Measurements from ENCODE around the gene DNAJC18.
"Not testable (repeated sequence)": the region's sequence is repeated elsewhere in the genome, so short reads cannot be mapped to it uniquely, and the experiment has no call there.

The DNAJC18 gene

DNA sequence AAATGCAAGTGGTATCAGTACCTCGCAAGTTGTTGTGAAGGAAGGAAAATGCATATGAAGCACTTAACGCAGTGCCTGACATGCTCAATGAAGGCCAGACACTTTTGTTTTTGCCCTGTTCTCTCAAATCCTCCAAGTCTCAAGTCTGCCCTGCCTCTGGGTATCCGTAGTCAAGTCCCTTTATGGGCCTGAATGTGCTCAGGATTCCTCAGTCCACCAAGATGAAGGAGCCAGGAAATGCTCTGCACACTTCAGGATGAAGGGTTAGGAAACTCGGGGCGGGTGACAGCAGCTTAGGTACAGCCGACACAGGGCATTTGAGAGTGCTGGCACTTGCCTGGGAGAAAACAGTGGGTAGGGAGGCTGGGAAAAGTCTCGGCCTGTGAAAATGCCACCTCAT is 21.9 kb upstream of the DNAJC18 start:
- DNase-seq (ENCODE audit: low read depth in 1 of 2, low spot score in 1 of 2) = no peak

DNA sequence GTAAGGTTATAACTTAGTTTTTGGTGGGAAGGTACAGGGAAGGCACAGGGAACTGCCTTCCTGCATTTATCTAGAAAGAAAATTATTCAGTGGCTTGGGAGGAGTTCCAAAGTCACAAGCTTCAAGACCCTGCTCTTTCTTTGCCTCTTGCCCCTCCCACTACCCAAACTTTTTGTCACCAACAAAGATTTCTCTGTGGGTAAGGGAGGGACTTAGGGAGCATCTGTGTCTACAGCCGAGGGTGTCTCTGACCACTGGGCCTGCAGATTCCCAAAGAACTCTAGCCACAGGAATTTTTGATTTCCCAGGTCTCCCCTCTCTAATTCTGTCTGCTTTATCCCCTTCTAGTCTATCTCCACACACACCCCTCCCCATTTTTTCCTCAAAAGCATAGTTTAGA is 21.1 kb upstream of the DNAJC18 start:
- no peak for DNase-seq (ENCODE audit: low read depth in 1 of 2, low spot score in 1 of 2)

DNA sequence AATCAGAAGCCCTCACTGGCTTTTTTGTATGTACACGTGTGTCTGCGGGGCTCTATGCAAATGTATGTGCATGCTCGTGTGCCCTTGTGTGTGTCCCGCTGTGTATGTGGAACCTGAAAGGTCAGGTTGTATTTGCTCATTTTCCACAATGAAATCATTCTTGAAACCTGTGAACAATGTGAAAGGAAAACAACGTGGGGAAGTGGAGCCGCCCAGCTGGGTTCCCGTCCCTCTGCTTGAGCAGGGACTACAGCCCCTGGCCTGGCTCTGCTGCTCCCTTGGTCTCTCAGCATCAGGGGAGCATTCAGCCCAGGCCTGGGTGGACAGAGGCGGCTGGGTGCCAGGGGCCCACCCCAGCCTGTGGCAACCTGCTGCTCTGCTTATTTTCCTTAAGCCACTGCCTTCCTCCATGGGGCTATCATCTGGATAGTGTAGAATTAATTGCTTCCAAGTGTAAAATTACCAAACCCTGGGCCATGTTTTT is 20.2 kb upstream of the DNAJC18 start:
- no peak for DNase-seq (ENCODE audit: low read depth in 1 of 2, low spot score in 1 of 2)

DNA sequence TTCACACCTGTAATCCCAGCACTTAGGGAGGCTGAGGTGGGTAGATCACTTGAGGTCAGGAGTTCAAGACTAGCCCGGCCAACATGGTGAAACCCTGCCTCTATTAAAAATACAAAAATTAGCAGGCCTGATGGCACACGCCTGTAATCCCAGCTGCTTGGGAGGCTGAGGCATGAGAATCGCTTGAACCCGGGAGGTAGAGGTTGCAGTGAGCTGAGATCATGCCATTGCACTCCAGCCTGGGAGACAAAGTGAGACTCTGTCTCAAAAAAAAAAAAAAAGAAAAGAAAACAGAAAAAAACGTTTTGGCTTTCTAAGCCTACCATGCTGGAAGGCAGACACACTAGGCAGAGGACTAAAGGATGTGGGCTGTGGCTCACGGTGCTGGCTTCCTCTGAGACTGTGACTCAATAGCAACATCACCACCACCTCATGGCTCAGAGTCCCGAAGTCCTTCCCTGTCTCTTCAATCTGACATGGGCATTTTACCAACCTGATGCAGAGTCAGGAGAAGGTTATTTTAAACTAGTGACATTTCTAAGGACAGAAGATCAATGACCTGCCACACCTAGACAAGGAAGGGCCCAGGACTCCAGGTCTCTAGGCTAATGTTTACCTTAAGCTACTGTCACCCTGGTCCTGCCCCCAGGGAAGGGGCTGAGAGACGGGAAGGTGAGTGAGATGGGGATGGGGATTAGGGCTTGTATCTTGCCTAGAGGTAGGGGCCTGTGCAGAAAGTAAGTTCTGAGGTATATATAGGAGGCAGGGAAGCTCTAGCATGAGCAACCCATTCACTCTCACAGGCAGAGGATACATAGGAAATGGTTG is 19.5 kb upstream of the DNAJC18 start:
- DNase-seq (ENCODE audit: low read depth in 1 of 2, low spot score in 1 of 2) = peak; percentile 42 to 53

DNA sequence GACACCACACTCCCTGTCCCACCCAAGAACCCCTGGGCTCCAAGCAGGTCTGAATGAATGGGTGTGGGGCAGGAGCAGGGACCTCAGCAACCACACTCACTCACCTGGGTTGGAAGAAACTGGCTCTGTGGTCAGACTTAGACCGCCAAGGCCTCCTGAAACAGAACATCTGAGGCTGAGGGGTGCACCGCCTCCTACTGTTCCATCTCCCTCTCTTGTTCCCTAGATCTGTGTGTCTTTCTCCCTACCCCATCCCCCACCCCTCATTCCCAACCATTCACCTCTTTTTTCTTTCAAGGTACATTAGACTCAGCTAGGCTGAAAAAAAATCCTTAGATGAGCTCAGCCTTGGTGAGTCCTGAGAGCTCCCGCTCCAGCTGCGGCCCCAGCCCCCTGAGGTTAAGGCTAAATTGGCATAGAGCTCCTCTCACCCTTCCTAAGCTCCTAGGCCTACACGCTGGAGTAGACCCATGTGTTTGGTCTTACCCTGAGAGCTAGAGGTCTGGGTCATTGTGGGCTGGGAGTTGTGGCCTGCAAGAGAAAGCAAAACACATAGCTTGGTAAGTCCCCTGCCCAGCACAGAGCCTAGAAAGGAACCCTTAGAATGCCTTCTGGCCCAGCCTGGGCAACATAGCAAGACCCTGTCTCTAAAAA is 18.5 kb upstream of the DNAJC18 start:
- no peak for DNase-seq (ENCODE audit: low read depth in 1 of 2, low spot score in 1 of 2)

DNA sequence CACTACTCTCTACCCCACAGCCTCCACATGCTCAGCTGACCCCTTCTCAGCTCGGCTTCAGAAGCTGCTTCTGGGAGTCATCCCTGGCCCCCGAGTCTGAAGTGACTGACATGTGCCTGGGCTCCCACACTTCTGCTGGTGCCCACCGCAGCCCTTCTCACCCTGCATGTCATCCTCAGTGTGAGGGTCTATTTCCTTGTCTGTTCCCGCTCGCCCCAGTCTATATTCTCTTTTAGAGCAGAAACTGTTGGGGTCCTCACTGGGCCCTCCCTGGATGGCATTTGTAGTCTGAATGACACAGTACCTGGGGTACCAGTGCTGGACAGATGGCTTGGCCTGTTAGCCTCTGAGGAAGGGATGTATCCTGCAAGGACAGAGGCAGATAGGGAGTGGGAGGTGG is 17.9 kb upstream of the DNAJC18 start:
- DNase-seq (ENCODE audit: low read depth in 1 of 2, low spot score in 1 of 2) = no peak

DNA sequence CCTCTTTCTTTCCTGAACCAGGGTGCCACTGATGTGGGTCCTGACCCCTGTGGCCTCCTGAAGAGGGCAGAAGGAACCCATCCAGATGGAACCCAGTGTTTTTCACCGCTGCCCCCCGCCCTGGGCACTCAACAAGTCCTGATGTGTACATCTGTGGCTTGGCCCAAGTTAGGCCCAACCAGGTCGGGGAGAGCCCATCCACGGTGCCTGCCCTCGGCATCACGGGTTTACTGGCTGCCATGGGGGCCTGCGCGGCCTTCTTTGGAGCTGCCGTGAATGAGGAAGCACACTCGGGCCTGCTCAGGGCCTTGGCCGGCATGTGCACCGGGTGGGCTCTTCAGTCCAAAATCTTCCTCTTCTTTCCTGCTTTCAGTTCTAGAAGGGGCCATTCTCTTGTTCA is 17.5 kb upstream of the DNAJC18 start:
- DNase-seq (ENCODE audit: low read depth in 1 of 2, low spot score in 1 of 2) = no peak

DNA sequence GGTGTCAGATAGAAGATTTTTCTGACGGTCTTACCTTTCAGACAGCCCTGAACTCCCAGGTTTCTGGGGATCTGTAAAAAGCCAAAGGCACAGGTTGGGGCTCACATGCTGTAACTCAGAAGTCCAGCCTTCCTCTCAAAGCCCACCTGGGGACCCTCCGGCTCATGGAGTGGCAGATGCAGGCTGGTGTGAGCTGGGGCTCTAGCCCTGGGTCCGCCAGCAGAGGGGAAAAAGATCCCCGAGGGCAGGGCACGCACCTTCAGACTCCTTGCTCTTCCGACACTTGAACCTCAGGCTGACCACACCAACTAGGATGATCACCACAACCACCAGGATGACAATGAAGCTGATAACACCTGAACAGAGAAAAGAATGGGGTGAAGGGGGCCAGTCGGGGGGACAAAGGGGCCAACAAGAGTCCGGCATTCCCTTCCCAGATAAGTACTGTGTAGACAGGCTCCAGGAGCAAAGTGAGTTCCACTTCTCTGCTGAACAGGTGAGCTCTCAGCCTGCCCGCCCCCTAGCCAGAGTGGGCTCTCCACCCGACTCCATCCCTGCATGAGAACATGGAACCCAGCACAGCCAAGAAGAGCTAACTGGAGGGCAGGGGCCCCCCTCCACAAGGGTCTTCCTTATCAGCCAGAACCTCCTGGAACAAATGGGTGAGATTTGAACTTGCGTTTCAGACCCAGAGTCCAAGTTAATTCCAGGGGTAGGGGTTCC is 15.4 kb upstream of the DNAJC18 start:
- no peak for DNase-seq (ENCODE audit: low read depth in 1 of 2, low spot score in 1 of 2)

DNA sequence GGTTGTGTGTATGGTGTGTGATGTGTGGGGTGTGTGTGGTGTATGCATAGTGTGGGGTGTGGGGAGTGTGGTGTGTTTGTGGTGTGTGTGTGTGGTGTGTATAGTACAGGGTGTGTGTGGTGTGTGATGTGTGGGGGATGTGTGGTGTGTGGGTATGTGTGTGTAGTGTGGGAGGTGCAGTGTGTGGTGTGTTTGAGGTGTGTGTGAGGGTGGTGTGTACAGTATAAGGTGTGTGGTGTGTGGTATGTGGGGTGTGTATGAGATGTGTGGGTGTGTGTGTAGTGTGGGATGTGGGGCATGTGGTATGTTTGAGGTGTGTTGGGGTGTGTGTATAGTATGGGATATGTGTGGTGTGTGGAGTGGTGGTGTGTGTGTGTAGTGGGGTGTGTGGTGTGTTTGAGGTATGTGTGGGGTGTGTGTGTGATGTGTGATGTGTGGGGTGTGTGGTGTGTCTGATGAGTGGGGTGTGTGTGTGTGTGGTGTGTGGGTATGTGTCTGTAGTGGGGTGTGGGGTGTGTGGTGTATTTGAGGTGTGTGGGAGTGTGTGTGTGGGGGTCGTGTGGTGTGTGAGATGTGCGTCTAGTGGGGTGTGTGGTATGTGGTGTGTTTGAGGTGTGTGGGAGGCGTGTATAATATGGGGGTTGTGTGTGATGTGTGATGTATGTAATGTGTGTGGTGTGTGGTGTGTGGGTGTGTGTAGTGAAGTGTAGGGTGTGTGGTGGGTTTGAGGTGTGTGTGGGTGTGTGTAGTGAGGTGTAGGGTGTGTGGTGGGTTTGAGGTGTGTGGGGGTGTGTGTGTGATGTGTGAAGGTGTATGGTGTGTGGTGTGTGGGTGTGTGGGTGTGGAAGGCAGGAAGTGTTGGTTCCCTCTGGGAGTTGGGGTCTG is 14.6 kb upstream of the DNAJC18 start:
- no peak for DNase-seq (ENCODE audit: low read depth in 1 of 2, low spot score in 1 of 2)

DNA sequence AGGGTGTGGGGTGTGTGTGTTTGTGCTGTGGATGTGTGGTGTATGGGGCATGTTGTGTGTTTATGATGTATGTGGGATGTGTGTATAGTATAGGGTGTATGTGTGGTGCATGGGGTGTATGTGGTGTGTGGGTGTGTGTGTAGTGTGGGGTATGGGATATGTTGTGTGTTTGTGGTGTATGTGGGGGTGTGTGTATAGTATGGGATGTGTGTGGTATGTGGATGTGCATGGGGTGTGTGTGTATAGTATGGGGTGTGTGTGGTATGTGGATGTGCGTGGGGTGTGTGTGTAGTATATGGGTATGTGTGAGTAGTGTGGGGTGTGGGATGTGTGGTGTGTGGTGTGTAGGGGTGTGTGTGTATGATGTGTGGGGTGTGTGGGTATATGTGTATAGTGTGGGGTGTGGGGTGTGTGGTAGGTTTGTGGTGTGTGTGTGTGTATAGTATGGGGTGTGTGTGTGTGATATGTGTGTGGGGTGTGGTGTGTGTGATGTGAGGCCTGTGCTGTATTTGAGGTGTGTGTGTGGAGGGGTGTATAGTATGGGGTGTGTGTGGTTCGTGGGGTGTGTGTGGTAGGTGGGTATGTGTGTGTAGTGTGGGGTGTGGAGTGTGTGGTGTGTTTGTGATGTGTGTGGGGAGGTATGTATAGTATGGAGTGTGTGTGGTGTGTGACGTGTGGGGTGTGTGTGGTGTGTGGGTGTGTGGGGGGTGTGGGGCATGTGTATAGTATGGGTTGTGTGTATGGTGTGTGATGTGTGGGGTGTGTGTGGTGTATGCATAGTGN is 12.7 kb upstream of the DNAJC18 start:
- no peak for DNase-seq (ENCODE audit: low read depth in 1 of 2, low spot score in 1 of 2)

DNA sequence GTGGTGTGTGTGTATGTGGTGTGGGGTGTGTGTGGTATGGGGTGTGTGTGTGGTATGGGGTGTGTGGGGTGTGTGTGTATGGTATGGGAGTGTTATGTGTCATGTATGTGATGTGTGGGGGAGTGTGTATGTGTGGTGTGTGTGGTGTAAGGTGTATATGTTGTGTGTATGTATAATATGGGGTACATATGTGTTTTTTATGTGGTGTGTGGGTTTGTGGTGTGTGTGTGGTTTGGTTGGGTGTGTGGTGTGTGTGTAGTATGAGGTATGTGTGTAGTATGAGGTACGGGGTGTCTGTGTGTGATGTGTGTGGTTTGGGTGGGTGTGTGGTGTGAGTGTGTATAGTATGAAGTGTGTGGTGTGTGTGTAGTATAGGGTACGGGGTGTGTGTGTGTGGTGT is 11.9 kb upstream of the DNAJC18 start:
- no peak for DNase-seq (ENCODE audit: low read depth in 1 of 2, low spot score in 1 of 2)

DNA sequence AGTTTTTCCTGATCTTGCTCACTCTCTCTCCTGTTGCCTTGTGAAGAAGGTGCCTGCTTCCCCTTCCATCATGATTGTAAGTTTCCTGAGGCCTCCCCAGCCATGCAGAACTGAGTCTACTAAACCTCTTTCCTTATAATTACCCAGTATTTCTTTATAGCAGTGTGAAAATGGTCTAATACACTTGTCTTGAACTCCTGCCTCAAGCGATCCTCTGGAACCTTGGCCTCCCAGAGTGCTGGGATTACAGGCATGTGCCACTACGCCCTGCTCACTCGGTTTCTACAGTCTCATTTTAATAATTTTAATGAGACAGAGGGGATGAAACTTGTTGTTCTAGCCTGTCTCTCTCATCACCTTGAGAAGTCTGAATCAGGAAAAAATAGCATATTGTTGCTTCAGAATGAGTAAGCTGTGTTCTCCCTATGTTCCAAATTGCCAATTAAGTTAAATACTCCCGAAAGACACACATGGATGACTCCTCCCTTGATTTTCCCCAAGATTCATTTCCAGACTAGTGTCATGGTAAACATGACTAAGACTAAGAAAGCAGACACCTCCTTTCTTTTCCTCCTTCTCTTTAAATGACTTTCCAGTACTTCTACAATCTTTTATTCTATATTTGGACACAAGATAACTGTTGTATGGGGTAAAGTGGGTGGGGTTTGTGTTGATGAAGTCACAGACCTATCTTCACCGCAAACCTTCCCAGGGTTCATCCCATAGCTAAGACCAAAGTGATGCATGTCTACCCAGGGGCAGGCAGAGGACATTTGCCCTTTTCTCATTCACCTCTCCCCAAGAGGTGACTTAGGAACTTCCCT is 7.8 kb upstream of the DNAJC18 start:
- DNase-seq (ENCODE audit: low read depth in 1 of 2, low spot score in 1 of 2) = no peak

DNA sequence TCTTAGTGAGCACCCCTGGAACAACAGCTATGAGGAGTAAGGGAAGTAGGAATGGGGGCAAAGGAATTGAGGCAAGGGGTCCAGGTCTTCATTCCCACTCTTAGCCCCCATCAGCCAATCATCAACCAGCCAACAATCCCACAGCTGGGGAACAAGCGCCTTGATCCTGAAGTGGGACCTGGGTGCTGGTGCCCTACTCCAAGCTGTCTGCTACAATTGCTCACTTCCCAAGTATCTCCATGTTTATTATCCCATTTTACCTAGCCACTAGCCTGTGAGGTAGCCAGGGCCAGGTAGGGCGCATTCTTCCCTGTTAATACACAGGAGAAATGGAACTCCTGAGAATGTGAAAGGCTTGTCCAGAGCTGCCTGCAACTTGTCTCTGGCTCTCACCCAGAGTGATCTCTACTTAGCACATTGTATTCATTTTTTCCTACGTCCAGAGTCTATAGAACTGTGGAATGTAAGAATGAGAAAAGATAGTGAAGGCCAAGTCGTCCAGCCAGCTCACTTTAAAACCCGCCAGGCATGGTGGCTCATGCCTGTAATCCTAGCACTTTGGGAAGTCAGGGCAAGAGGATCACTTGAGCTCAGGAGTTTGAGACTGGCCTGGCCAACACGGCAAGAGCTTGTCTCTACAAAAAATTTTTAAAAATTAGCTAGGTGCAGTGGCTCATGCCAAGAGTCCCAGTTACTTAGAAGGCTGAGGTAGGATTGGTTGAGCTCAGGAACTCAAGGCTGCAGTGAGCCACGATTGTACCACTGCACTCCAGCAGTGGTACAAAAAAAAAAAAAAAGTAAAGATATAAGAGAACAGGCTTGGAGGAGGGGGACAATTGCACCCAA is 6.2 kb upstream of the DNAJC18 start:
- no peak for DNase-seq (ENCODE audit: low read depth in 1 of 2, low spot score in 1 of 2)

DNA sequence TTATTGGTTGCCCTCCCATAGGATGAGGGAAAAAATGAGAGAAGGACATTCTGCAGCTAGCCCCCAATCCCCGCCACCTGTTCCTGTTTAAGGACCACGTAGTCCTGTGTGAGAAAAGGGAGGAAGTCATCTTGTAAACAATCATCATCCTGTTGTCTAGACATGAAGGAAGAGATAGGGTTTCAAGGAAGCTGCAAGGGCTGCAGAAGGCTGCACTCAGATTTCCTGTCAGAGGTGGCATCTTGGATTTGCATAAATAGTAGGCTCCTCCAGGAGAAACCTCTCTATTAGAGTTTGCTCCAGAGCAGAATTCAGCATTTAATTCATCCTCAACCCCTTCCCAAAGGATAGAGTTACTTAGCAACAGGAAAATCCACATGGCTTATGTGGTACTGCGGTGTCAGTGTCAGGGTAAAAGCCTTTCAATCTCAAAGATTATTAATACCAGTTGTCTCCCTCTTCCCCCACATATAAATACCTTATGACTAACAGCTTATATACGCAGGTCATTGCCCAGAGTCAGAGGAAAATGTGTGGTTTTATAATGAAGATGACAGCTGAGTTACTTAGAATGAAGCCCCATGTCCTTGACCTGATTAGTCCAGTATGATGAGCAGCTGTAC is 4.6 kb upstream of the DNAJC18 start:
- DNase-seq (ENCODE audit: low read depth in 1 of 2, low spot score in 1 of 2) = no peak

DNA sequence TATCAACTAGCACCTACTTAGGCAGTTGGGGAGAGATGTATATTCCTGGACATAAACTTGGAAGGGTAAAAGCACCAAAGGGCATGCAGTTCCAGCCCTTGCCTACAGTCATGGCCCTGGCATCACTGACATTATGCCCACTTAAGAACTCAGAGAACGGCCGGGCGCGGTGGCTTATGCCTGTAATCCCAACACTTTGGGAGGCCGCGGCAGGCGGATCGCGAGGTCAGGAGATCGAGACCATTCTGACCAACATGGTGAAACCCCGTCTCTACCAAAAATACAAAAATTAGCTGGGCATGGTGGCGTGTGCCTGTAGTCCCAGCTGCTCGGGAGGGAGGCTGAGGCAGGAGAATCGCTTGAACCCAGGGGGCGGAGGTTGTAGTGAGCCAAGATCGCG is 1.1 kb upstream of the DNAJC18 start:
- not testable (repeated sequence) for DNase-seq (ENCODE audit: low read depth in 1 of 2, low spot score in 1 of 2)

DNA sequence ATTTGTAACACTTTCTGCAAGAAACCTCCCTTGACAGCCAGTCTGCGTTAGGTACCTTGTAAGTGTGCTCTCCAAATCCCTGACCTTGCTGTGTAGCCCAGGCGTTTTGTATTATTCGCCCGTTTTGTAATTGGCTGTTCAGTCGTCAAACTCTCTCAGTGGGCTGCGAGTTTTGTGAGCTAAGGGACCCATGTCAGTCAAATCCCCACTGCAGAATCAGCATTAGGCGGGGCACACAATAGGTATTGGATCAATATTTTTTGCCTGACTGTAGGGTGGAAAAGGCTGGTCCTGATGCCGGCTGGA is 665 bp downstream of the DNAJC18 start:
- no peak for DNase-seq (ENCODE audit: low read depth in 1 of 2, low spot score in 1 of 2)

DNA sequence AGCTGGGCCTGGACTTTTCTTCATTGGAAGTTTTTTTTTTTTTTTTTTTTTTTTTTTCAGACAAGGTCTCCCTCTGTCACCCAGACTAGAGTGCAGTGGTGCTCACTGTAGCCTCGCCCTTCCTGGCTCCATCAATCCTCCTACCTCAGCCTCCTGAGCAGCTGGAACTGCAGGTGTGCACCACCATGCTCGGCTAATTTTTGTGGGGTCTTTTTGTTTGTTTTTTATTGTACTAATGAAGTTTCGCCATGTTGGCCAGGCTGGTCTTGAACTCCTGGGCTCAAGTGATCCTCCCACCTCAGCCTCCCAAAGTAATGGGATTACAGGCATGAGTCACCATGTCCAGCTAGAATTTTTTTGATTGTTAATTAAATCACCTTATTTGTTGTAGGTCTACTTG is 3.6 kb downstream of the DNAJC18 start:
- no peak for DNase-seq (ENCODE audit: low read depth in 1 of 2, low spot score in 1 of 2)

DNA sequence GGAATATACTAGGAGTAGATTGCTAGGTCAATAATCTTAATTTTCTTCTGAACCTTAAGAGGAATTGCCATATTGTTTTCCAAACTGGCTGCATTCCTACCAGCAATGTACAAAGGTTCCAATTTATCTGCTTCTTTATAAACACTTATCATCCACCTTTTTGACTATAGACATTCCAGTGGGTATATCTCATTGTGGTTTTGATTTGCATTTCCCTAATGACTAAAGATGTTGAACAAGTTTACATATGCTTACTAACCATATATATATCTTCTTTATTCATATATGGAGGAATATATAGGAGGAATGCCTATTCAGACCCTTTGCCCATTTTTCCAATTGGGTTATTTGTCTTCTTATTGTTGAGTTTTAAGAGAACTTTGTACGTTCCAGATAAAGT is 7.6 kb downstream of the DNAJC18 start:
- DNase-seq (ENCODE audit: low read depth in 1 of 2, low spot score in 1 of 2) = no peak
